ENCODE measurements around the gene LRGUK.

DNA sequence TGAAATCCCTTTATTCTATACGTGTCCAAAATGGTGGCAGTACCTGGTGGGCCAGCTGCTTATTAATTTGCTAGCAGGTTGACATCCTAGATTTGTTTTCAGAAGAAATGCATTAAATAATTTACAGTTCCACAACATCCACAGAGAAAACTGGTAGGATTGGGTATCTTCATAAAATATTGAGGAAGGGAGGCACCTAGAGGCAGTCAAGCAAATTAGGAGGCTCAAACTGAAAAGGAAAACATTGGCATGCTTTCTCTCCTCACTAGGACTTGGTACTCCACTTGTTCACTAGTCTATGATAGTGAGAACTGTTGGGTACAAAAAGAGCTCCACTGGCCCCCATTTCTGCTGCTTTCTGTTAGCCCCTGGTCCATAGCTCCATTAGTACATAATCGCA, 18.3 kb upstream of the LRGUK start:
- TF ChIP-seq, protein P1, sequence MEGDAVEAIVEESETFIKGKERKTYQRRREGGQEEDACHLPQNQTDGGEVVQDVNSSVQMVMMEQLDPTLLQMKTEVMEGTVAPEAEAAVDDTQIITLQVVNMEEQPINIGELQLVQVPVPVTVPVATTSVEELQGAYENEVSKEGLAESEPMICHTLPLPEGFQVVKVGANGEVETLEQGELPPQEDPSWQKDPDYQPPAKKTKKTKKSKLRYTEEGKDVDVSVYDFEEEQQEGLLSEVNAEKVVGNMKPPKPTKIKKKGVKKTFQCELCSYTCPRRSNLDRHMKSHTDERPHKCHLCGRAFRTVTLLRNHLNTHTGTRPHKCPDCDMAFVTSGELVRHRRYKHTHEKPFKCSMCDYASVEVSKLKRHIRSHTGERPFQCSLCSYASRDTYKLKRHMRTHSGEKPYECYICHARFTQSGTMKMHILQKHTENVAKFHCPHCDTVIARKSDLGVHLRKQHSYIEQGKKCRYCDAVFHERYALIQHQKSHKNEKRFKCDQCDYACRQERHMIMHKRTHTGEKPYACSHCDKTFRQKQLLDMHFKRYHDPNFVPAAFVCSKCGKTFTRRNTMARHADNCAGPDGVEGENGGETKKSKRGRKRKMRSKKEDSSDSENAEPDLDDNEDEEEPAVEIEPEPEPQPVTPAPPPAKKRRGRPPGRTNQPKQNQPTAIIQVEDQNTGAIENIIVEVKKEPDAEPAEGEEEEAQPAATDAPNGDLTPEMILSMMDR (conservative IDR thresholded peaks at IDR 0.05) = peak; percentile 24
- no peak for TF ChIP-seq ZFX (IDR thresholded peaks at IDR 0.05)

All from C4-2B (cell line).